Measurements from ENCODE around the gene KSR1. TPM values are rescaled to one million over a fixed set of nuclear protein-coding genes. Genes with fewer than 3 reads are reported as not detected.

Gene KSR1
- total RNA-seq, 2 donors from 2014 or later, result 99.9 to 142 TPM

DNA sequence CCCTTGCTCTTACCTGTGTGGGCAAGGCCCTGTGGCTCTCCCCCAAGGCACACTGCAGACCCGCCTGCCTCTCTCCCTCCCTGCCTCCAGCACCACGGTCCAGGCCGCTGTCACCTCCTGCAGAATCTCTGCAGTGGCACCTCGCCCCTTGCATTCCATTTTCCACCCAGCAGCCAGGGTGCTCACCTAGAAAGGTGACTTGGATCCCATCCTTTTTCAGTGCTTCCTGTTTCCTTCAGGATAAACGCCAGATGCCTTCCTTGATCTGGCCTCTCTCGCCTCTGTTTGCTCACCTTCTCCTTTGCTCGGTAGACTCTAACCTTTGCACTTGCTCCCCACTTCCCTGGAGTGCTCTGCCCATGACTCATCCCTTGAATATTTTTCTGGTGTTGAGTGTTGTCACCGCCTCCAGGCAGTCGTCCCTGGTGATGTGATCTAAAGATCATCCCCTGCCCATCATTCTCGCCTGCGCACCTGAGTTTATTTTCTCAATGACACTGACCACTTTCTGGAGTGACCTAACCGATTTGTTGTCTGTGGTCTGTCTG lies 95.5 kb downstream of the KSR1 start:
- peaks cover 83% of the 10 kb centered on the region for H3K4me1 ChIP-seq
- peak; percentile 54 for ATAC-seq
- no peaks in the 10 kb centered on the region for H3K36me3 ChIP-seq (replicated peaks in 1 of 2; ENCODE audit: insufficient read depth in 1 of 2, low read depth in 2 of 2)
- H3K4me3 ChIP-seq, result no peak overlapping the region
- peak overlapping the region; percentile 66 to 97 (median 92) for H3K27ac ChIP-seq
- DNase-seq, result peak in 3 of 4 donors; percentile 56 to 61 (median 59)
- TF ChIP-seq POLR2A (IDR thresholded peaks at IDR 0.05), result no peak
- TF ChIP-seq, protein P1, sequence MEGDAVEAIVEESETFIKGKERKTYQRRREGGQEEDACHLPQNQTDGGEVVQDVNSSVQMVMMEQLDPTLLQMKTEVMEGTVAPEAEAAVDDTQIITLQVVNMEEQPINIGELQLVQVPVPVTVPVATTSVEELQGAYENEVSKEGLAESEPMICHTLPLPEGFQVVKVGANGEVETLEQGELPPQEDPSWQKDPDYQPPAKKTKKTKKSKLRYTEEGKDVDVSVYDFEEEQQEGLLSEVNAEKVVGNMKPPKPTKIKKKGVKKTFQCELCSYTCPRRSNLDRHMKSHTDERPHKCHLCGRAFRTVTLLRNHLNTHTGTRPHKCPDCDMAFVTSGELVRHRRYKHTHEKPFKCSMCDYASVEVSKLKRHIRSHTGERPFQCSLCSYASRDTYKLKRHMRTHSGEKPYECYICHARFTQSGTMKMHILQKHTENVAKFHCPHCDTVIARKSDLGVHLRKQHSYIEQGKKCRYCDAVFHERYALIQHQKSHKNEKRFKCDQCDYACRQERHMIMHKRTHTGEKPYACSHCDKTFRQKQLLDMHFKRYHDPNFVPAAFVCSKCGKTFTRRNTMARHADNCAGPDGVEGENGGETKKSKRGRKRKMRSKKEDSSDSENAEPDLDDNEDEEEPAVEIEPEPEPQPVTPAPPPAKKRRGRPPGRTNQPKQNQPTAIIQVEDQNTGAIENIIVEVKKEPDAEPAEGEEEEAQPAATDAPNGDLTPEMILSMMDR (IDR thresholded peaks at IDR 0.05), result no peak
- H3K27me3 ChIP-seq, result no peaks in the 10 kb centered on the region
- intact Hi-C loops (cut with DNase I), result no loop called here
- H3K9me3 ChIP-seq, result no peaks in the 10 kb centered on the region
- 57 to 61% methylated on average over 12 of the region's 12 CpGs for WGBS, 2 donors

DNA sequence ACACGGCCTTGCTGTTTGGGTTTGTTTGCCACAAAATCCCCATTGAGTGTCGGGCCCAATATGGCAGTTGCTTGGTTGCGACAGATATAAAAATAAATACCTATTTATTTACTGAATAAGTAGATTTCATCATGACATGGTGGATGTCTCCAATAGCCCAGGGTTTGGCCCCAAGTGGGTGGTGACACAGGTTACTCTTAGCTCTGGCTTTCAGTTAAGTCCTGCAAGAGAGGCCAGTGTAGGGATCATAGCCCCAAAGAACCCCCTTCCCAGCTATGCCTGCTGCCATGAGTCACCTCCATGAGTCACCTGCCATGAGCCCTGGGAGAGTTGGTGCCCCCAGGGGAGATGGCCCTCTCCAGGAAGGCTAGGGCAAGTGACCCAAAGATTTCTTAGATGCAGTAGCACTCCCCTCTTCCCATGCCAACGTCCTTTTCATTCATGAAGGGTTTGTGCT lies 96.1 kb downstream of the KSR1 start:
- peak; percentile 46 for ATAC-seq
- H3K9me3 ChIP-seq, result no peaks in the 10 kb centered on the region
- intact Hi-C loops (cut with DNase I), result no loop called here
- H3K4me3 ChIP-seq, result no peak overlapping the region
- H3K36me3 ChIP-seq (replicated peaks in 1 of 2; ENCODE audit: insufficient read depth in 1 of 2, low read depth in 2 of 2), result no peaks in the 10 kb centered on the region
- DNase-seq, result peak in 2 of 4 donors; percentile 54 to 69
- peaks cover 82% of the 10 kb centered on the region for H3K4me1 ChIP-seq
- TF ChIP-seq POLR2A (IDR thresholded peaks at IDR 0.05), result no peak
- TF ChIP-seq, protein P1 (IDR thresholded peaks at IDR 0.05), result peak in 1 of 7 experiments; percentile 8
- no peaks in the 10 kb centered on the region for H3K27me3 ChIP-seq
- peak overlapping the region; percentile 66 to 97 (median 92) for H3K27ac ChIP-seq
- 56 to 70% methylated on average over 4 of the region's 4 CpGs for WGBS, 2 donors

DNA sequence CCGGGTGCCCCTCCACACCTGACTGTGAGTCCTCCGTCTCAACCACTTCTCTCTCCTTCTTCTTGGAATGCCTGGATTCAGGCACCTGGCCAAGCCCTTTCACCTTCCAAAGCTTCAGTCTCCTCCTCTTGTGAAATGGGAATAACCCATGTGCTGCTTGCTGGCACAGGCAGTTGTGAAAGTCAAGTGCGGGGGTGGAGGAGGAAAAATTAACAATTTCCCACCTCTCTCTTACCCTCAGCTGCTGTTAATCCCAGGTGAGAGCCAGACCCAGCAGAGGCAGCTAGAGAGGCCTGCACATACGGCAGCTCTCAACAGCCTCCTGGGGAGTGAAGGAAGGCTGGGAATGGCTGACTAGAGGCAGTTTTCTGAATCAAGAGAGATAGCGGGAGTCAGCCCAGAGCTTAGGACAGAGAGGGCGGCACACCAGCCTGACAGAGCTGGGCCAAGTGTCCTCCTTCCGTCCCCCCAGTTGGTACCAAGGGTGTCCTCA lies 96.8 kb downstream of the KSR1 start:
- WGBS, 2 donors, result 36 to 37% methylated on average over 6 to 7 of the region's 7 CpGs
- intact Hi-C loops (cut with DNase I), result no loop called here
- Histone ChIP-seq H3K4me1 (peaks cover 76% of the 10 kb centered on the region), H3K4me3 (no peak overlapping the region), H3K9me3 (no peaks in the 10 kb centered on the region), H3K27me3 (no peaks in the 10 kb centered on the region), H3K27ac (peak overlapping the region; percentile 66 to 97 (median 92)), H3K36me3 (replicated peaks in 1 of 2; ENCODE audit: insufficient read depth in 1 of 2, low read depth in 2 of 2) (no peaks in the 10 kb centered on the region)
- ATAC-seq (peak; percentile 67), DNase-seq (peak; percentile 73 to 89 (median 85))
- TF ChIP-seq, protein P1 (IDR thresholded peaks at IDR 0.05), result no peak
- TF ChIP-seq POLR2A (IDR thresholded peaks at IDR 0.05), result peak in 2 of 3 donors; percentile 33 to 61

DNA sequence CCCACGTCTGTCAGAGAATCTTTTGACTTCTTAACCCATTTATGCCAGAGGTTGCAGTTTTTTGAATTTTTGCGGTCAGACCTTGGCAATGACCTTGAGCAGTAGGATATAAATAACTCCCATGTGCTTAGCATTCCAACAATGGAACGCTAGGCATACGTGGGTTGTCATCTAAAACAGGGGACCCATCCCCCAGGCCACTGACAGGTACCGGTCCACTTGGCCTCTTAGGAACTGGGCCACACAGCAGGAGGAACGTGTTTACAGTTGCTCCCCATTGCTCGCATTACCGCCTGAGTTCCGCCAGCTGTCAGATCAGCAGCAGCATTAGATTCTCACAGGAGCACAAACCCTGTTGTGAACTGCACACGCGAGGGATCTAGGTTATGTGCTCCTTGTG lies 97.9 kb downstream of the KSR1 start:
- intact Hi-C loops (cut with DNase I), result no loop called here
- peak overlapping the region; percentile 40 to 97 (median 92) for H3K27ac ChIP-seq
- ATAC-seq (no peak), DNase-seq (peak in 2 of 4 donors; percentile 49 to 53)
- H3K36me3 ChIP-seq (replicated peaks in 1 of 2; ENCODE audit: insufficient read depth in 1 of 2, low read depth in 2 of 2), result no peaks in the 10 kb centered on the region
- 22 to 28% methylated on average over 11 of the region's 11 CpGs for WGBS, 2 donors
- H3K4me3 ChIP-seq, result no peak overlapping the region
- H3K9me3 ChIP-seq, result no peaks in the 10 kb centered on the region
- no peaks in the 10 kb centered on the region for H3K27me3 ChIP-seq
- TF ChIP-seq, protein P1 (IDR thresholded peaks at IDR 0.05), result no peak
- no peak for TF ChIP-seq POLR2A (IDR thresholded peaks at IDR 0.05)
- H3K4me1 ChIP-seq, result peaks cover 76% of the 10 kb centered on the region

DNA sequence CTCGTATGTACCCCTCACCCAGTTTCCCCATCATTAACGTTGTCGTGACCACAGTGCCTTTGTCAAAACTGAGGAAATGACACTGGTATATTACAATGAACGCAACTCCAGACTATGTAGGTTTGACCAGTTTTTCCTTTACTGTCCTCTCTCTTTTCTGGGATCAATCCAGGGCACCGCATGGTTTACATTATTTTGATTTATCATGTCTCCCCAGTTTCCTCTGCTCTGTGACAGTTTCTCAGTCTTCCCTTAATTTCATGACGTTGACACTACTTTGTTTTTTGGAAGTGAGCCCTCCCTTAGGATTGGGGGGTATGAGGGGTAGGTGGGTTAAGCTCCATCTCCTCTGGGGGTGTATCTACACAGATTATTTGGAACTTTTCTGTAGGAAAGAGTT lies 98.7 kb downstream of the KSR1 start:
- Histone ChIP-seq H3K4me1 (peaks cover 76% of the 10 kb centered on the region), H3K27ac (peak overlapping the region in 2 of 4 donors; percentile 87 to 97), H3K9me3 (no peaks in the 10 kb centered on the region), H3K27me3 (no peaks in the 10 kb centered on the region), H3K4me3 (no peak overlapping the region), H3K36me3 (replicated peaks in 1 of 2; ENCODE audit: insufficient read depth in 1 of 2, low read depth in 2 of 2) (no peaks in the 10 kb centered on the region)
- no peak for TF ChIP-seq POLR2A (IDR thresholded peaks at IDR 0.05)
- TF ChIP-seq, protein P1 (IDR thresholded peaks at IDR 0.05), result no peak
- whole genome bisulfite sequencing, 2 donors, result 73% methylated on average over 6 of the region's 6 CpGs
- ATAC-seq (no peak), DNase-seq (no peak)
- intact Hi-C loops (cut with DNase I), result no loop called here
